Measurements from ENCODE around the gene FKBP7. TPM values are rescaled to one million over a fixed set of nuclear protein-coding genes. Genes with fewer than 3 reads are reported as not detected.
"Not testable (repeated sequence)": the region's sequence is repeated elsewhere in the genome, so short reads cannot be mapped to it uniquely, and the experiment has no call there.

The FKBP7 gene
- total RNA-seq, 1 donor from 2014 or later, result 6.5 TPM

GRCh38 chr2:178498137-178498536 is 19.7 kb upstream of the FKBP7 start:
- no peak for ATAC-seq (ENCODE audit: poor library complexity)
- DNase-seq, result no peak
- intact Hi-C loops (cut with DNase I), result no loop called here

- intact Hi-C loops (cut with DNase I), result no loop called here
- no peak for ATAC-seq (ENCODE audit: poor library complexity)
- no peak for DNase-seq
Measured at GRCh38 chr2:178496049-178496448, 17.6 kb upstream of the FKBP7 start.

GRCh38 chr2:178491612-178492011 is 13.2 kb upstream of the FKBP7 start:
- DNase-seq, result no peak
- intact Hi-C loops (cut with DNase I), result no loop called here
- ATAC-seq (ENCODE audit: poor library complexity), result no peak

GRCh38 chr2:178485356-178485755 is 7.0 kb upstream of the FKBP7 start:
- no peak for ATAC-seq (ENCODE audit: poor library complexity)
- intact Hi-C loops (cut with DNase I), result no loop called here
- DNase-seq, result no peak

GRCh38 chr2:178484245-178485041 is 6.0 kb upstream of the FKBP7 start:
- intact Hi-C loops (cut with DNase I), result no loop called here
- DNase-seq, result peak; percentile 43
- ATAC-seq (ENCODE audit: poor library complexity), result no peak

GRCh38 chr2:178482437-178482836 is 4.0 kb upstream of the FKBP7 start:
- intact Hi-C loops (cut with DNase I), result no loop called here
- no peak for ATAC-seq (ENCODE audit: poor library complexity)

GRCh38 chr2:178480227-178481181 is 2.1 kb upstream of the FKBP7 start, which contains the start of gene PLEKHA3:
TSS of gene PLEKHA3 (plus strand) at chr2:178480457. CDS start at chr2:178480870, 413 bp downstream.
- intact Hi-C loops (cut with DNase I), result no loop called here
- peak; percentile 93 for ATAC-seq (ENCODE audit: poor library complexity)
- peak; percentile 98 for DNase-seq

More at GRCh38 chr2:178482437-178482836, 4.0 kb upstream of the FKBP7 start:
- no peak for DNase-seq

GRCh38 chr2:178479758-178480226 is 1.4 kb upstream of the FKBP7 start:
- no peak for ATAC-seq (ENCODE audit: poor library complexity)
- DNase-seq, result no peak

GRCh38 chr2:178479275-178479616 is 846 bp upstream of the FKBP7 start:
- intact Hi-C loops (cut with DNase I), result no loop called here
- DNase-seq (no peak), ATAC-seq (ENCODE audit: poor library complexity) (no peak)

More at GRCh38 chr2:178479758-178480226, 1.4 kb upstream of the FKBP7 start:
- intact Hi-C loops (cut with DNase I), result no loop called here

- DNase-seq, result no peak
- ATAC-seq (ENCODE audit: poor library complexity), result no peak
- intact Hi-C loops (cut with DNase I), result no loop called here
Measured at GRCh38 chr2:178478130-178478438, 316 bp downstream of the FKBP7 start.

GRCh38 chr2:178477443-178478129 is 814 bp downstream of the FKBP7 start:
- intact Hi-C loops (cut with DNase I), result no loop called here
- ATAC-seq (ENCODE audit: poor library complexity), result no peak
- no peak for DNase-seq

- ATAC-seq (ENCODE audit: poor library complexity), result no peak
- intact Hi-C loops (cut with DNase I), result no loop called here
Measured at GRCh38 chr2:178476477-178476876, 1.9 kb downstream of the FKBP7 start.

GRCh38 chr2:178474560-178474959 is 3.8 kb downstream of the FKBP7 start:
- DNase-seq (no peak), ATAC-seq (ENCODE audit: poor library complexity) (no peak)
- intact Hi-C loops (cut with DNase I), result no loop called here

More at GRCh38 chr2:178476477-178476876, 1.9 kb downstream of the FKBP7 start:
- DNase-seq, result no peak

- no peak for DNase-seq
Measured at GRCh38 chr2:178473931-178474330, 4.5 kb downstream of the FKBP7 start.

GRCh38 chr2:178473373-178473772 is 5.0 kb downstream of the FKBP7 start:
- no peak for ATAC-seq (ENCODE audit: poor library complexity)
- no peak for DNase-seq
- intact Hi-C loops (cut with DNase I), result no loop called here

More at GRCh38 chr2:178473931-178474330, 4.5 kb downstream of the FKBP7 start:
- intact Hi-C loops (cut with DNase I), result no loop called here
- ATAC-seq (ENCODE audit: poor library complexity), result no peak

- ATAC-seq (ENCODE audit: poor library complexity); DNase-seq; intact Hi-C loops (cut with DNase I): not testable (repeated sequence)
Measured at GRCh38 chr2:178471313-178471712, 7.1 kb downstream of the FKBP7 start.

- ATAC-seq (ENCODE audit: poor library complexity), result no peak
- intact Hi-C loops (cut with DNase I), result no loop called here
Measured at GRCh38 chr2:178469219-178469849, 9.1 kb downstream of the FKBP7 start.

GRCh38 chr2:178457390-178457886 is 21.0 kb downstream of the FKBP7 start:
- no peak for DNase-seq
- no peak for ATAC-seq (ENCODE audit: poor library complexity)
- intact Hi-C loops (cut with DNase I), result no loop called here

More at GRCh38 chr2:178469219-178469849, 9.1 kb downstream of the FKBP7 start:
- DNase-seq, result no peak

All from Right ventricle myocardium superior (tissue), 1 donor.